Tibial artery (tissue), 4 donors: ENCODE data around the gene UAP1.

Source experiments
- DNase-seq, 2 donors: peaks; one replicate each; pipeline ENCODE4 v3.0.0-alpha.2; 2019
- H3K27ac ChIP-seq, 2 donors: fragments of 200-600 bp; sonication (generic) in 1 of 2; 1 replicate in 1 of 2; 2 replicates in 1 of 2; pipeline ENCODE4 v1.5.1; 2018 to 2019; ENCODE audit warnings: mild to moderate bottlenecking in 1 of 2
- H3K27me3 ChIP-seq, 2 donors: fragments of 200-600 bp; sonication (generic) in 1 of 2; one replicate each; pipeline versions ENCODE4 v1.5.1 to v1.6.0; 2016 to 2019
- H3K36me3 ChIP-seq, 3 donors: fragments of 200-600 bp; sonication (generic) in 2 of 3; one replicate each; pipeline ENCODE4 v1.5.1; 2016 to 2019; ENCODE audit warnings: mild to moderate bottlenecking in 2 of 3
- H3K4me1 ChIP-seq, 4 donors: fragments of 200-600 bp; sonication (generic) in 2 of 4; 1 replicate in 3 of 4; 2 replicates in 1 of 4; pipeline ENCODE4 v1.5.1; 2016 to 2019
- H3K4me3 ChIP-seq, 2 donors: fragments of 200-600 bp; sonication (generic) in 1 of 2; 1 replicate in 1 of 2; 2 replicates in 1 of 2; pipeline ENCODE4 v1.5.1; 2018 to 2019; ENCODE audit warnings: mild to moderate bottlenecking in 2 of 2
- H3K9me3 ChIP-seq, 3 donors: fragments of 200-600 bp; sonication (generic) in 1 of 3; one replicate each; pipeline ENCODE4 v1.5.1; 2016 to 2019
- intact Hi-C: fragments of 100-400 bp; cut with DNase I; formaldehyde crosslinking; loops from one replicate; pipeline ENCODE4 v1.15.0; 2023; ENCODE audit warnings: low total_unique reads
- TF ChIP-seq, protein P1 (sequence below), 2 experiments: fragments of 200-600 bp in 1 of 2; fragments of 450-650 bp in 1 of 2; IDR thresholded peaks; one replicate each; pipeline ENCODE4 v1.5.1; 2017 to 2019; ENCODE audit warnings: antibody characterized with exemption in 2 of 2, mild to moderate bottlenecking in 1 of 2, moderate library complexity in 1 of 2

UAP1 gene

GRCh38 chr1:162627662-162628296 is 66.3 kb downstream of the UAP1 start:
- H3K4me3 ChIP-seq, result no peak overlapping the region
- no peaks in the 10 kb centered on the region for H3K36me3 ChIP-seq
- DNase-seq, result no peak
- no peak overlapping the region for H3K27ac ChIP-seq
- intact Hi-C loops, result no loop called here
- peaks cover 0 to 37% (median 11%) of the 10 kb centered on the region in 4 donors for H3K4me1 ChIP-seq
- TF ChIP-seq, protein P1, sequence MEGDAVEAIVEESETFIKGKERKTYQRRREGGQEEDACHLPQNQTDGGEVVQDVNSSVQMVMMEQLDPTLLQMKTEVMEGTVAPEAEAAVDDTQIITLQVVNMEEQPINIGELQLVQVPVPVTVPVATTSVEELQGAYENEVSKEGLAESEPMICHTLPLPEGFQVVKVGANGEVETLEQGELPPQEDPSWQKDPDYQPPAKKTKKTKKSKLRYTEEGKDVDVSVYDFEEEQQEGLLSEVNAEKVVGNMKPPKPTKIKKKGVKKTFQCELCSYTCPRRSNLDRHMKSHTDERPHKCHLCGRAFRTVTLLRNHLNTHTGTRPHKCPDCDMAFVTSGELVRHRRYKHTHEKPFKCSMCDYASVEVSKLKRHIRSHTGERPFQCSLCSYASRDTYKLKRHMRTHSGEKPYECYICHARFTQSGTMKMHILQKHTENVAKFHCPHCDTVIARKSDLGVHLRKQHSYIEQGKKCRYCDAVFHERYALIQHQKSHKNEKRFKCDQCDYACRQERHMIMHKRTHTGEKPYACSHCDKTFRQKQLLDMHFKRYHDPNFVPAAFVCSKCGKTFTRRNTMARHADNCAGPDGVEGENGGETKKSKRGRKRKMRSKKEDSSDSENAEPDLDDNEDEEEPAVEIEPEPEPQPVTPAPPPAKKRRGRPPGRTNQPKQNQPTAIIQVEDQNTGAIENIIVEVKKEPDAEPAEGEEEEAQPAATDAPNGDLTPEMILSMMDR (IDR thresholded peaks at IDR 0.05), result peak in 1 of 2 experiments; percentile 24
- no peaks in the 10 kb centered on the region for H3K27me3 ChIP-seq
- H3K9me3 ChIP-seq, result no peaks in the 10 kb centered on the region

DNA sequence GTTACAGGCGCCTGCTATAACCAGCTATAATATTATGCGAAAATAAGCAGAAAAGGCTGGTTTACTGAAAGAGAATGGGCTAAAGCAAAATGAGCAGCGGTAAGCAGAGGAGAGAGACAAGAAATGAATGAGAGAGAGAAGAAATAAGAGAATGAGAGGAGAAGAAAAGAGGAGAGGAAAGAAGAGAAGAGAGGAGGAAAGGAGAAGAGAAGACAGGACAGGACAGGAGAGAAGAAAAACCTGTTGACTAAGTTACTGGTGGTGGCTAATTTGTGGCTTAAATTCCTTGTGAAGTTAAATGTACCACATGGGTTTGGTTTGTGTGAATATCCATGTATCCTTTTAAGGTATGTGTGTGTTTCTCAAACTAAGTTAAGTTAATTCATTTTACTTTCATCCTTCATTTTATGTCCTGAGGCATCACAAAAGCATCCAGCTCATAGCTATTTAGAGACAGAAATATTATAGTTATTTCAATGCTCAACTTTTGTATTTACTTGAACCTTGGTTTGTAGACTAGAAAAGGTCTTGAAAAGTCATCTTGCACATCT is 67.6 kb downstream of the UAP1 start:
- Histone ChIP-seq H3K27me3 (no peaks in the 10 kb centered on the region), H3K9me3 (no peaks in the 10 kb centered on the region), H3K27ac (no peak overlapping the region), H3K4me3 (no peak overlapping the region), H3K4me1 (peaks cover 0 to 42% (median 12%) of the 10 kb centered on the region in 4 donors), H3K36me3 (no peaks in the 10 kb centered on the region)
- DNase-seq, result no peak
- TF ChIP-seq, protein P1 (IDR thresholded peaks at IDR 0.05), result no peak
- intact Hi-C loops, result no loop called here

DNA sequence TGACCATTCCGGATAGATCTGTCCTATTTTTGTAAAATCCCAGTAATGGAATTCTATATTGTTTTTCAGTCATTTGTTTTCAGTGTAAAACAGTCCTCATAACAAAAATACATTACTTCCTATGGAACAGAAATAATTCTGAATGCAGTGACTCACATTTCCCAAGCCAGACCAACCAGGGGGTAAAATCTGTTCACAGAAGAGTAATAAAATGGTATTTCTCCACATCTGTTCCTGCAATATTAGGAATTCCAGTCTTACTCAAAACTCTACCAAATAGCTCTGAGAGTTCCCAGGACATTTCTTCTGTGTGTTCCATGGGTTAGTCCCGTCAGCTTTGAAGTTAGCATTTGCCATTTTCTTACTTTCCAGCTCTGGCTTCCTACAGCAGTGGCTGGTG is 68.1 kb downstream of the UAP1 start:
- Histone ChIP-seq H3K4me3 (no peak overlapping the region), H3K27ac (peak overlapping the region; percentile 83), H3K27me3 (no peaks in the 10 kb centered on the region), H3K36me3 (no peaks in the 10 kb centered on the region), H3K9me3 (no peaks in the 10 kb centered on the region), H3K4me1 (peaks cover 0 to 47% (median 16%) of the 10 kb centered on the region in 4 donors)
- DNase-seq, result no peak
- TF ChIP-seq, protein P1 (IDR thresholded peaks at IDR 0.05), result no peak
- intact Hi-C loops, result loop anchor here (5.0 kb wide), 1 partner anchor 67 kb away; the partner anchor contains the start of gene UAP1

DNA sequence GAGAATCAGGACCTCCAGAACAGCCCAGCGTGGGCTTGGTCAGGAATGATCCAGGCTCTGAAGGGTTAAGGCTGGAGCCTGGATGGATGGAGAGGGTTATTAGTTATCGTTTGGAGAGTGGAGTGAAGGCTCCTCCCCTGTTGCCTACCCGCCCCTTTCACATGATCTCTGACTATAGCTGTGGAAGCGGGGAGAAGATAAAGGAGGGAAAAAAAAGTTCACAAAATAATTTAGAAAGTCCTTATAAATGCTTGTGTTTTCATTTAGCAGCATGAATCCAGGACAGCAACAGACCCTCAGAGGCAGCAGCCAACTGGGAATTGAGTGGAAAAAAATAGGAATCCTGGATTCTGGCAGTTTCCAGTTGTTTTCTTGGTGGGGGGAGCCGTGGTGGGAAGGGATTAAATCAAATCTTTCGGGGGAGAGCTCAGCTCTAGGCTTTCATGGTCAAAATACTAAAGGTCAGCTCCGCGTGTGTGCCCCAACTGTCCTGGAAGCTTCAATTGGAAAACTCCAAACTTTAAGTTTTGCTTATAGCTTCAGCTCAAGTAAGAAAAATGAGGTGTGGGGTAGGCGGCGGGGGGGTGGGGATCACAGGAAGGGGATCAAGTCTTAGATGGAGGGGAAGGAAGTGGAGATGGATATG is 70.1 kb downstream of the UAP1 start:
- Histone ChIP-seq H3K36me3 (no peaks in the 10 kb centered on the region), H3K27me3 (no peaks in the 10 kb centered on the region), H3K9me3 (no peaks in the 10 kb centered on the region), H3K4me3 (peak overlapping the region; percentile 58 to 59), H3K27ac (peak overlapping the region; percentile 83), H3K4me1 (peaks cover 0 to 56% (median 26%) of the 10 kb centered on the region in 4 donors)
- peak; percentile 59 to 79 for DNase-seq
- intact Hi-C loops, result loop anchor here (5.0 kb wide), 1 partner anchor 69 kb away; the partner anchor contains the start of gene UAP1
- TF ChIP-seq, protein P1 (IDR thresholded peaks at IDR 0.05), result no peak

DNA sequence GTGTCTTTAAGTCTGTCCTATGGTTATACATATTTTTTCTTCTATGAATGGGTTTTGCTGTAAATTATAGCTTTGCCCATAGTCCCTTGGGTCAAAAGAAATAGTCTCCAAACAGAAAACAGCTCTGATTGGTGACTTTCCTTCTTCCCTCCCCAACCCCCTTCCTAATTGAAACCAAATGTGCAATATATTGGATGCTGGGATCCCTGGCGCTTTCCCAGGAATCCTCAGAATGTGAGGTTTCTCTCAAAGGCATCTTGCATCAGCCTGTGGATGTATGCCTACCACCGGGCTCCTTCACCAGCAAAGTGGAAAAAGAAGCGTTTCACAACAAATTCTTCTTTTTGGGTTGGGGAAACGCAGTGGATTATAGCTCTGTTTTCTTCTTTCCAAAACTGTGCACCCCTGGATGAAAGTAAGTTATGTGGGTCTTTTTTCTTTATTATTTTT is 70.7 kb downstream of the UAP1 start, which contains the start of gene DDR2:
Gene DDR2, plus strand, starts transcription at position 248 of the 450 bp plus-strand sequence. CDS start 86,600 bp downstream, outside the sequence.
- no peaks in the 10 kb centered on the region for H3K36me3 ChIP-seq
- intact Hi-C loops, result loop anchor here (5.0 kb wide), 1 partner anchor 70 kb away; the partner anchor contains the start of gene UAP1
- peak within 1 kb of the TSS; percentile 83 for H3K27ac ChIP-seq
- DNase-seq, result peak; percentile 89
- no peaks in the 10 kb centered on the region for H3K27me3 ChIP-seq
- TF ChIP-seq, protein P1 (IDR thresholded peaks at IDR 0.05), result no peak
- H3K4me3 ChIP-seq, result peak within 1 kb of the TSS; percentile 58 to 59
- peaks cover 0 to 56% (median 26%) of the 10 kb centered on the region in 4 donors for H3K4me1 ChIP-seq
- no peaks in the 10 kb centered on the region for H3K9me3 ChIP-seq
